SK-N-SH (cell line): ENCODE measurements around the gene MYBBP1A.
A peak's percentile ranks its signal among the peaks of the same experiment; 100 is the strongest.

Experiments
- PBX3 ChIP-seq: IDR thresholded peaks from 2 replicates; pipeline ENCODE4; 2012
- TF ChIP-seq, protein P1 (sequence below): IDR thresholded peaks from 2 replicates; pipeline ENCODE4 v1.4.0; 2012; ENCODE audit warnings: low read depth
- TF ChIP-seq, protein P2 (sequence below): fragments of 200-600 bp; sonication (generic); IDR thresholded peaks from 2 replicates; pipeline ENCODE4 v1.6.1; 2017; ENCODE audit warnings: antibody characterized with exemption, mild to moderate bottlenecking, moderate library complexity

DNA sequence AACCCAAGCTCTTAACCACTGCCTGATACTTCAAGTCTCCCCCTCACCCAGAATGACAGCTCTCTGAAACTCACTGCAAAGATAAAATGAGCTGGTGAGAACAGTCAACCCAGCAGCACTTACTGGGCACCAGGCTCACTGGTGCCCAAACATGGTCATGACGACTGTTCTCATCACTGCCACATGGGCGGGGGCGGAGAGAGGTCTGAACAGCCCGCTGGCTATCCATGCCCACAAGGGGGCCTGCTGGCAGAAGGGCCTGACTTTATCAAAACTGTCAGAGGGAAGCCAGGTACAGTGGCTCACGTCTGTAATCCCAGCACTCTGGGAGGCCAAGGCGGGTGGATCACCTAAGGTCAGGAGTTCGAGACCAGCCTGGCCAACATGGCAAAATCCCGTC, 4.0 kb downstream of the MYBBP1A start:
- TF ChIP-seq, protein P1, sequence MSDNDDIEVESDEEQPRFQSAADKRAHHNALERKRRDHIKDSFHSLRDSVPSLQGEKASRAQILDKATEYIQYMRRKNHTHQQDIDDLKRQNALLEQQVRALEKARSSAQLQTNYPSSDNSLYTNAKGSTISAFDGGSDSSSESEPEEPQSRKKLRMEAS: no peak
- TF ChIP-seq, protein P2, sequence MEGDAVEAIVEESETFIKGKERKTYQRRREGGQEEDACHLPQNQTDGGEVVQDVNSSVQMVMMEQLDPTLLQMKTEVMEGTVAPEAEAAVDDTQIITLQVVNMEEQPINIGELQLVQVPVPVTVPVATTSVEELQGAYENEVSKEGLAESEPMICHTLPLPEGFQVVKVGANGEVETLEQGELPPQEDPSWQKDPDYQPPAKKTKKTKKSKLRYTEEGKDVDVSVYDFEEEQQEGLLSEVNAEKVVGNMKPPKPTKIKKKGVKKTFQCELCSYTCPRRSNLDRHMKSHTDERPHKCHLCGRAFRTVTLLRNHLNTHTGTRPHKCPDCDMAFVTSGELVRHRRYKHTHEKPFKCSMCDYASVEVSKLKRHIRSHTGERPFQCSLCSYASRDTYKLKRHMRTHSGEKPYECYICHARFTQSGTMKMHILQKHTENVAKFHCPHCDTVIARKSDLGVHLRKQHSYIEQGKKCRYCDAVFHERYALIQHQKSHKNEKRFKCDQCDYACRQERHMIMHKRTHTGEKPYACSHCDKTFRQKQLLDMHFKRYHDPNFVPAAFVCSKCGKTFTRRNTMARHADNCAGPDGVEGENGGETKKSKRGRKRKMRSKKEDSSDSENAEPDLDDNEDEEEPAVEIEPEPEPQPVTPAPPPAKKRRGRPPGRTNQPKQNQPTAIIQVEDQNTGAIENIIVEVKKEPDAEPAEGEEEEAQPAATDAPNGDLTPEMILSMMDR: peak; percentile 31; the same call in 1 of the 2 replicates
- no peak for TF ChIP-seq PBX3
